ENCODE measurements around the gene GIT2.

GIT2 gene

DNA sequence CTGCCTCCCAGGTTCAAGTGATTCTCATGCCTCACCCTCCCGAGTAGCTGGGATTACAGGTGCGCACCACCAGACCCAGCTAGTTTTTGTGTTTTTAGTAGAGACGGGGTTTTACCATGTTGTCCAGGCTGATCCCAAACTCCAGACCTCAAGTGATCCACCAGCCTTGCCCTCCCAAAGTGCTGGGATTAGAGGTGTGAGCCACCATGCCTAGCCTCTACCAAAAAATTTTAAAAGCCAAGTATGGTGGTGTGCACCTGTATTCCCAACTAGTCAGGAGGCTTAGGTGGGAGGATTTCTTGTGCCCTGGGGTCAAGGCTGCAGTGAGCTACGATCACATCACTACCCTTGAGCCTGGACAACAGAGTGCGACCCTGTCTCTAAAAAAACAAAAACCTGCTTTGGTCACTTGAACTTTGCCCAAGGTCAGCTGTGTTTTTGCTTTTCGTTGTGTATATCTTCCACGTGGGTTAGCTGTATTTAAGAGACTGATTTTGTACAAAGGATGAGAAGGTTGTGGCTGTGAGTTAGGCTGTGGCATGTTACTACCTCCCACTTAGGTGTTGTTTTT, 39.5 kb upstream of the GIT2 start:
- TF ChIP-seq, protein P1, sequence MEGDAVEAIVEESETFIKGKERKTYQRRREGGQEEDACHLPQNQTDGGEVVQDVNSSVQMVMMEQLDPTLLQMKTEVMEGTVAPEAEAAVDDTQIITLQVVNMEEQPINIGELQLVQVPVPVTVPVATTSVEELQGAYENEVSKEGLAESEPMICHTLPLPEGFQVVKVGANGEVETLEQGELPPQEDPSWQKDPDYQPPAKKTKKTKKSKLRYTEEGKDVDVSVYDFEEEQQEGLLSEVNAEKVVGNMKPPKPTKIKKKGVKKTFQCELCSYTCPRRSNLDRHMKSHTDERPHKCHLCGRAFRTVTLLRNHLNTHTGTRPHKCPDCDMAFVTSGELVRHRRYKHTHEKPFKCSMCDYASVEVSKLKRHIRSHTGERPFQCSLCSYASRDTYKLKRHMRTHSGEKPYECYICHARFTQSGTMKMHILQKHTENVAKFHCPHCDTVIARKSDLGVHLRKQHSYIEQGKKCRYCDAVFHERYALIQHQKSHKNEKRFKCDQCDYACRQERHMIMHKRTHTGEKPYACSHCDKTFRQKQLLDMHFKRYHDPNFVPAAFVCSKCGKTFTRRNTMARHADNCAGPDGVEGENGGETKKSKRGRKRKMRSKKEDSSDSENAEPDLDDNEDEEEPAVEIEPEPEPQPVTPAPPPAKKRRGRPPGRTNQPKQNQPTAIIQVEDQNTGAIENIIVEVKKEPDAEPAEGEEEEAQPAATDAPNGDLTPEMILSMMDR (IDR thresholded peaks at IDR 0.05; ENCODE audit: control insufficient read depth, insufficient read depth, low read depth, low read length, missing control alignments): no peak
- no peak overlapping the region for H3K4me3 ChIP-seq (ENCODE audit: control insufficient read depth, low read depth, low read length)
- no peak for DNase-seq (ENCODE audit: low read depth)

DNA sequence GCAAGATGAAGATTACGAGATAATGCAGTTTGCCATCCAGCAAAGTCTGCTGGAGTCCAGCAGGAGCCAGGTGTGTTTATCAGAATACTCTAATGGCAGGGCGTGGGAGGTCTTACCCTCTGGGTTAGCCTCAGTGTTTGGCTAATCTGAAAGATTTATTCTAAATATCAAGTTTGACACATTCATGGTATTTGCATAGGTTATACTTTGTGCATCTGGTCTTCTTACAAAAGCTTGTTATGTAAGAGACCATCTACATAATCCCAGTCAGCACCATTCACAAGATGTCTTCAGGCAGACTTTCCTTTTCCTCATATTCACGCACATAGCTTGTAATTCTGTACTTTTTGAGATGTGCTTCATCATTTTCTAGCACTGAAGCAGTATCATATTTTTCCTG, 37.7 kb upstream of the GIT2 start:
- no peak overlapping the region for H3K4me3 ChIP-seq (ENCODE audit: control insufficient read depth, low read depth, low read length)
- no peak for DNase-seq (ENCODE audit: low read depth)
- TF ChIP-seq, protein P1 (IDR thresholded peaks at IDR 0.05; ENCODE audit: control insufficient read depth, insufficient read depth, low read depth, low read length, missing control alignments): no peak

DNA sequence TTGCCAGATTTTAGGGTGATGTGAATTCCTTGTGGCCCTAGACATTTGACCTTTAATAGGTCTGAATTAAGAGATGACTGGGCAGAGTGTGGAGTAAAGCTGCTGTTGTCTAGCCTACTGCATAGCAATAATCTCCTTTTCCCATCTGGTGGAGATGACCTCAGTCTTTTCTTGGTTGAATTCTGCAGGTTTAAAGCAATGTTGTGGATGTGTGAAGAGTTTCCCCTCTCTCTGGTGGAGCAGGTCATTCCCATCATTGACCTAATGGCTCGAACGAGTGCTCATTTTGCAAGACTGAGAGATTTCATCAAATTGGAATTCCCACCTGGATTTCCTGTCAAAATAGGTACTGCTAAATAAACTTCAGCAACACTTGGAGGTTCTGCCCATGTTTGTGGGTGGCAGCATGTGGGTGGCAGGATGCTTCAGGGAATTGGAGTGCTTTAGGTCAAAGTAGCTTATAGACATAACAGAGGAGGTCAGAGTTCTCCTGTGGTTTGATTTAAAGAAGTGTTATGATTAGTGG, 33.2 kb upstream of the GIT2 start:
- DNase-seq (ENCODE audit: low read depth): no peak
- H3K4me3 ChIP-seq (ENCODE audit: control insufficient read depth, low read depth, low read length): no peak overlapping the region
- TF ChIP-seq, protein P1 (IDR thresholded peaks at IDR 0.05; ENCODE audit: control insufficient read depth, insufficient read depth, low read depth, low read length, missing control alignments): no peak

DNA sequence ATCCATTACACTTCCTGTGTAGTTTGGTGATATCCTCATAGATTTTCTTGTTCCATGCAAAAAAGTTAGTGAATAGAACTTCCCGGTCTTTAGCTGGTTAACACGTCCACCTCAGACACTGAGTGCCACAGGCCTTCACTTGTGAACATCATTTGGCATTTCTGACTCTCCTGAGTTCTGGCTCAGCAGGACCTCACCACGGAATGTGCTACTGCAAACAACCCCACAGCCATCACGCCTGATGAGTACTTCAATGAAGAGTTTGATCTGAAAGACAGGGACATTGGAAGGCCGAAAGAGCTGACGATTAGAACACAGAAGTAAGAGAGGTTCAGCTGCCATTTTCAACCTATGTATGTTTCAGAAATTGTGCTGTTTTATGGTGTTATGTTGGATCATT, 32.2 kb upstream of the GIT2 start:
- no peak overlapping the region for H3K4me3 ChIP-seq (ENCODE audit: control insufficient read depth, low read depth, low read length)
- no peak for DNase-seq (ENCODE audit: low read depth)
- TF ChIP-seq, protein P1 (IDR thresholded peaks at IDR 0.05; ENCODE audit: control insufficient read depth, insufficient read depth, low read depth, low read length, missing control alignments): no peak

DNA sequence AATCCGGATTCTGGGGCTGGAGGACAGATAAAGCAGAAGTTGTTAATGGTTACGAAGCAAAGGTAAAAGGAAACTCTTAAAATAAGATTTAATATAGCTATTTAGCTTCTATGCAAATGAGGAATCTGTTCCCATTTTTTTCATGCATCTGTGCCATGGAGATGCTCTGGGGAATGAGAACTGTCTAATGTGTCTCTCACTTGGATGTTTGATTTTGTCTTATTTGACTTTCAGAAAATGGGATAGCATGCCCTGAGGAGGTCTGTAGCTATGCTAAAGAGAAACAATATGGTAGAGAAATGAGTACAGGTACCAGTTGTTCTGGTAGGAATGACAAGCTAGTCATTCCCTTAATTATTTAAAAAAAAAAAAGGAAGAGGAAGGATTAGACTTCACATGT, 27.9 kb upstream of the GIT2 start:
- TF ChIP-seq, protein P1 (IDR thresholded peaks at IDR 0.05; ENCODE audit: control insufficient read depth, insufficient read depth, low read depth, low read length, missing control alignments): no peak
- H3K4me3 ChIP-seq (ENCODE audit: control insufficient read depth, low read depth, low read length): no peak overlapping the region
- DNase-seq (ENCODE audit: low read depth): no peak

DNA sequence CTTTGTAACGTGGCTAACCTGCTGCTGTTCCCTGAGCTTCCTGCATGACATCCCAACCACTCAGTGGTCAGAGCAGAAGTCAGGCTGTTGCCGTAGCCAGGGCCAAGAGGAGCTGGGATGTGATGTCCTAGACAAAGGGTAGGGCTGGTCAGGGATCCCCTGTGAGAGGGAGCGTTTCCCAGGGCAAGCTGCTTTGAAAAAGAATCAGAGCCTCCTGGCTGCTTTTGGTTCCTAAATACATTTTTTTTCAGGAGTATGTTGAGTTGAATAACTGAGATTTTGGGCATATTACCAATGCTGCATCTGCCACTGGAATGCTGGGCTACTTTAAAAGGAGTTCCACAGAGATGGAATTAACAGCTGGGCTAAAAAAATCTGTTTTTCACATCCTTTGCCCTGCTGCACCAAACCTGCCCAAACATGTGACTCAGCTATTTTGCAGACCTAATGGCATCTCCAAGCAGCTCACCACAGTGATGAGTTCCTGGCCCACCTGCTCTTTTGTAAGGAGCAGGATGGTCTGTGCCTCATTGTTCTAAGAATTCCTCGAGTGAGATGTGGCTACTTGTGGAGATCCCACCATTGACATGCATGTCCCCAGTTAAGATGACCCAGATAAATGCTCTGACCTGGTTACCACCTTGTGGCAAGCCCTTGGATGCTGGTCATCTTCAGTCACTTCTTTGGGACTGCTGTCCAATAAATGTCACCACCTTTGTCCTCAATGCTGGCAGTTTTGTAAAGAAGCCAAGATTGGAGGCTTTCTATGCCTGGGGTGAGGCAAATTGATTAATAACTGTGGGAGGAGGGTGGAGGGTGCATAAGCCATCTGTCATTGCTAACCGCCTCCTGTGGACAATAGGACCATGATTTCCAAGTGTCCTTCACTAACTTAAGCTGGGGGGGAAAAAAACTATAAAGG, 27.2 kb upstream of the GIT2 start:
- H3K4me3 ChIP-seq (ENCODE audit: control insufficient read depth, low read depth, low read length): no peak overlapping the region
- TF ChIP-seq, protein P1 (IDR thresholded peaks at IDR 0.05; ENCODE audit: control insufficient read depth, insufficient read depth, low read depth, low read length, missing control alignments): no peak
- DNase-seq (ENCODE audit: low read depth): no peak

All from AG09309 (cell line).